HepG2 (cell line): ENCODE measurements around the gene STIM1. TPM values are rescaled to one million over a fixed set of nuclear protein-coding genes. Genes with fewer than 3 reads are reported as not detected.

ENCODE experiments used
- CENPT ChIP-seq: sonication (generic); formaldehyde crosslinking; IDR thresholded peaks from 2 replicates; pipeline ENCODE4 v1.8.0; 2022; ENCODE audit warnings: low read depth, mild to moderate bottlenecking, moderate library complexity, missing genetic modification reagents
- CERS6 ChIP-seq: sonication (generic); formaldehyde crosslinking; IDR thresholded peaks from 2 replicates; pipeline ENCODE4 v1.5.0; 2020; ENCODE audit warnings: missing genetic modification reagents
- ELF3 ChIP-seq: IDR thresholded peaks from 2 replicates; pipeline ENCODE4 v1.6.1; 2016; ENCODE audit warnings: missing genetic modification reagents, missing compliant biosample characterization
- NKX3-1 ChIP-seq: sonication (generic); formaldehyde crosslinking; IDR thresholded peaks from 2 replicates; pipeline ENCODE4 v1.5.0; 2020; ENCODE audit warnings: missing genetic modification reagents
- POLR2A ChIP-seq, 2 experiments: IDR thresholded peaks; 2 replicates each; pipeline ENCODE4 v1.6.1; 2011; ENCODE audit warnings: low read depth in 2 of 2, low read length in 2 of 2, mild to moderate bottlenecking in 1 of 2, moderate library complexity in 1 of 2; ENCODE audit not compliant: insufficient read depth in 1 of 2
- SCMH1 ChIP-seq: sonication (generic); formaldehyde crosslinking; IDR thresholded peaks from 2 replicates; pipeline ENCODE4 v1.9.0; 2021; ENCODE audit warnings: missing genetic modification reagents, mild to moderate bottlenecking, borderline replicate concordance
- ZC3H4 ChIP-seq: sonication (generic); formaldehyde crosslinking; IDR thresholded peaks from 2 replicates; pipeline ENCODE4 v1.4.0; 2020; ENCODE audit warnings: missing genetic modification reagents, borderline replicate concordance
- ZNF263 ChIP-seq: sonication (generic); formaldehyde crosslinking; IDR thresholded peaks from 2 replicates; pipeline ENCODE4 v1.4.0; 2020; ENCODE audit warnings: missing genetic modification reagents
- ZNF572 ChIP-seq: sonication (generic); formaldehyde crosslinking; IDR thresholded peaks from 2 replicates; pipeline ENCODE4 v1.5.1; 2020; ENCODE audit warnings: mild to moderate bottlenecking, missing genetic modification reagents
- ZNF639 ChIP-seq: conservative IDR thresholded peaks from 2 replicates; pipeline ENCODE4 v1.6.1; 2018; ENCODE audit warnings: missing genetic modification reagents
- polyA plus RNA-seq, 8 experiments: library from polyadenylated mRNA; depleted of rRNA in 3 of 8; stranded (reverse) in 7 of 8; unstranded in 1 of 8; fragments of >200 nt; fragmentation: Illumina TruSeq in 4 of 8; extraction: Trizol in 4 of 8; gene quantifications; 2 replicates each; pipeline versions ENCODE4 v1.2.1 to v1.2.3, GENCODE V29; 2011 to 2016; ENCODE audit warnings: low read depth in 4 of 8, missing spikeins in 1 of 8, mixed read lengths in 1 of 8; ENCODE audit not compliant: insufficient read depth in 1 of 8
- total RNA-seq, 5 experiments: library from RNA; depleted of rRNA; stranded (reverse); fragments of >200 nt; fragmentation: Illumina TruSeq; extraction: Trizol; gene quantifications; 2 replicates each; pipeline ENCODE4 v1.2.3, GENCODE V29; 2016; ENCODE audit warnings: low read depth in 1 of 5
- TF ChIP-seq, protein P1 (sequence below): sonication (generic); formaldehyde crosslinking; IDR thresholded peaks from 2 replicates; pipeline ENCODE4 v1.4.0; 2020; ENCODE audit warnings: missing genetic modification reagents, mild to moderate bottlenecking, borderline replicate concordance
- TF ChIP-seq, protein P2 (sequence below): sonication (generic); formaldehyde crosslinking; IDR thresholded peaks from 2 replicates; pipeline ENCODE4 v1.4.0; 2020; ENCODE audit warnings: mild to moderate bottlenecking, missing genetic modification reagents, borderline replicate concordance
- TF ChIP-seq, protein P3 (sequence below): IDR thresholded peaks from 2 replicates; pipeline ENCODE4 v1.6.1; 2016; ENCODE audit warnings: control low read depth
- TF ChIP-seq, protein P4 (sequence below): sonication (generic); formaldehyde crosslinking; IDR thresholded peaks from 2 replicates; pipeline ENCODE4 v1.4.0; 2020; ENCODE audit warnings: missing genetic modification reagents

The STIM1 gene
- total and polyA plus RNA-seq, 2 of the 13 experiments (the other 11 are each of a cell fraction or from before 2014, with no cell fraction given), result 19.2 to 28.5 TPM

DNA sequence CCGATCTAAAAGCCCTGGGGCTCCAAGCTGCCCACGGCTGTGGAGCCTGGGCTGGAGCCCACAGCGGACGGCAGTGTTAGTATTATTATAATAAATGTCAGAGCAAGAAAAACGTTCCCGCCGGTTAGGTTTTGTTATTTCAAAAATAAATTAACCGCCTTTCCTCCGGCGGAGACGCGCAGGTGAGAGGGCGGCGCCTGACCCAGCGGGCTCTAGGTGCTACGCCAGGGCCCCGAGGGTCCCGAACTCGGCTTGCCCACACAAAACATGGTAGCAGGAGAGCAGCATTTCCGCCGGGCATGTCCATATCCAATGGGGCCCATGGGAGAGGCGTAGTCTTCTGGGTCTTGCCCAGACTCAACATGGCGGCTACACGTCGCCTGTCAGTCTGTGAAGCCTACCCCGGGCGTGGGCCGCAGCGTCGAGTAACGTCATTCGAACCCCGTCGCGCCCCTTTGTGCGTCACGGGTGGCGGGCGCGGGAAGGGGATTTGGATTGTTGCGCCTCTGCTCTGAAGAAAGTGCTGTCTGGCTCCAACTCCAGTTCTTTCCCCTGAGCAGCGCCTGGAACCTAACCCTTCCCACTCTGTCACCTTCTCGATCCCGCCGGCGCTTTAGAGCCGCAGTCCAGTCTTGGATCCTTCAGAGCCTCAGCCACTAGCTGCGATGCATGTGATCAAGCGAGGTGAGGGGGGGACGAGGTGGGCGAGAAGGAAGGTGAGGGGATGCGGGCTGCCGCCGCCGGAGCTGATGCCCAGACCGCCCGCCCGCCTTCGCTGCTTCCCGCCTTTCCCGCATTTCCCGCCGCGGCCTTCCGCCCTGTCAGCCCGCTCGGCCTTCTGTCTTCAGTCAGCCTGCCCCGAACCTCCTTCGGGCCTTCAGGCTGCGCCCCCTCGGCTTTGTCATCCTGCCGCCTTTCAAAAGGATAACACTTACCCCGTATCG, 239.2 kb downstream of the STIM1 start, which contains the start of gene RRM1 (continued):
- TF ChIP-seq, protein P1, sequence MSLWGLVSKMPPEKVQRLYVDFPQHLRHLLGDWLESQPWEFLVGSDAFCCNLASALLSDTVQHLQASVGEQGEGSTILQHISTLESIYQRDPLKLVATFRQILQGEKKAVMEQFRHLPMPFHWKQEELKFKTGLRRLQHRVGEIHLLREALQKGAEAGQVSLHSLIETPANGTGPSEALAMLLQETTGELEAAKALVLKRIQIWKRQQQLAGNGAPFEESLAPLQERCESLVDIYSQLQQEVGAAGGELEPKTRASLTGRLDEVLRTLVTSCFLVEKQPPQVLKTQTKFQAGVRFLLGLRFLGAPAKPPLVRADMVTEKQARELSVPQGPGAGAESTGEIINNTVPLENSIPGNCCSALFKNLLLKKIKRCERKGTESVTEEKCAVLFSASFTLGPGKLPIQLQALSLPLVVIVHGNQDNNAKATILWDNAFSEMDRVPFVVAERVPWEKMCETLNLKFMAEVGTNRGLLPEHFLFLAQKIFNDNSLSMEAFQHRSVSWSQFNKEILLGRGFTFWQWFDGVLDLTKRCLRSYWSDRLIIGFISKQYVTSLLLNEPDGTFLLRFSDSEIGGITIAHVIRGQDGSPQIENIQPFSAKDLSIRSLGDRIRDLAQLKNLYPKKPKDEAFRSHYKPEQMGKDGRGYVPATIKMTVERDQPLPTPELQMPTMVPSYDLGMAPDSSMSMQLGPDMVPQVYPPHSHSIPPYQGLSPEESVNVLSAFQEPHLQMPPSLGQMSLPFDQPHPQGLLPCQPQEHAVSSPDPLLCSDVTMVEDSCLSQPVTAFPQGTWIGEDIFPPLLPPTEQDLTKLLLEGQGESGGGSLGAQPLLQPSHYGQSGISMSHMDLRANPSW, result no peak
- TF ChIP-seq POLR2A (IDR thresholded peaks at IDR 0.05; ENCODE audit: insufficient read depth in 1 of 2, low read depth in 2 of 2, low read length in 2 of 2) (peak; percentile 69), ZNF263 (CRISPR knock-in tag) (no peak), SCMH1 (no peak), ELF3 (peak; percentile 87; the same call in 1 of the 2 replicates), ZNF572 (0 out of 2 replicates have a peak, but pooled peaks have one; percentile 64), CERS6 (CRISPR knock-in tag) (no peak), CENPT (CRISPR knock-in tag) (no peak), ZC3H4 (CRISPR knock-in tag) (no peak), ZNF639 (CRISPR knock-in tag) (peak; percentile 81; the same call in 1 of the 2 replicates), NKX3-1 (peak; percentile 76; the same call in 1 of the 2 replicates)
- TF ChIP-seq, protein P2, sequence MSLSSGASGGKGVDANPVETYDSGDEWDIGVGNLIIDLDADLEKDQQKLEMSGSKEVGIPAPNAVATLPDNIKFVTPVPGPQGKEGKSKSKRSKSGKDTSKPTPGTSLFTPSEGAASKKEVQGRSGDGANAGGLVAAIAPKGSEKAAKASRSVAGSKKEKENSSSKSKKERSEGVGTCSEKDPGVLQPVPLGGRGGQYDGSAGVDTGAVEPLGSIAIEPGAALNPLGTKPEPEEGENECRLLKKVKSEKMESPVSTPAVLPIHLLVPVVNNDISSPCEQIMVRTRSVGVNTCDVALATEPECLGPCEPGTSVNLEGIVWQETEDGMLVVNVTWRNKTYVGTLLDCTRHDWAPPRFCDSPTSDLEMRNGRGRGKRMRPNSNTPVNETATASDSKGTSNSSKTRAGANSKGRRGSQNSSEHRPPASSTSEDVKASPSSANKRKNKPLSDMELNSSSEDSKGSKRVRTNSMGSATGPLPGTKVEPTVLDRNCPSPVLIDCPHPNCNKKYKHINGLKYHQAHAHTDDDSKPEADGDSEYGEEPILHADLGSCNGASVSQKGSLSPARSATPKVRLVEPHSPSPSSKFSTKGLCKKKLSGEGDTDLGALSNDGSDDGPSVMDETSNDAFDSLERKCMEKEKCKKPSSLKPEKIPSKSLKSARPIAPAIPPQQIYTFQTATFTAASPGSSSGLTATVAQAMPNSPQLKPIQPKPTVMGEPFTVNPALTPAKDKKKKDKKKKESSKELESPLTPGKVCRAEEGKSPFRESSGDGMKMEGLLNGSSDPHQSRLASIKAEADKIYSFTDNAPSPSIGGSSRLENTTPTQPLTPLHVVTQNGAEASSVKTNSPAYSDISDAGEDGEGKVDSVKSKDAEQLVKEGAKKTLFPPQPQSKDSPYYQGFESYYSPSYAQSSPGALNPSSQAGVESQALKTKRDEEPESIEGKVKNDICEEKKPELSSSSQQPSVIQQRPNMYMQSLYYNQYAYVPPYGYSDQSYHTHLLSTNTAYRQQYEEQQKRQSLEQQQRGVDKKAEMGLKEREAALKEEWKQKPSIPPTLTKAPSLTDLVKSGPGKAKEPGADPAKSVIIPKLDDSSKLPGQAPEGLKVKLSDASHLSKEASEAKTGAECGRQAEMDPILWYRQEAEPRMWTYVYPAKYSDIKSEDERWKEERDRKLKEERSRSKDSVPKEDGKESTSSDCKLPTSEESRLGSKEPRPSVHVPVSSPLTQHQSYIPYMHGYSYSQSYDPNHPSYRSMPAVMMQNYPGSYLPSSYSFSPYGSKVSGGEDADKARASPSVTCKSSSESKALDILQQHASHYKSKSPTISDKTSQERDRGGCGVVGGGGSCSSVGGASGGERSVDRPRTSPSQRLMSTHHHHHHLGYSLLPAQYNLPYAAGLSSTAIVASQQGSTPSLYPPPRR (CRISPR knock-in tag), result 0 out of 2 replicates have a peak, but pooled peaks have one; percentile 28
- TF ChIP-seq, protein P3, sequence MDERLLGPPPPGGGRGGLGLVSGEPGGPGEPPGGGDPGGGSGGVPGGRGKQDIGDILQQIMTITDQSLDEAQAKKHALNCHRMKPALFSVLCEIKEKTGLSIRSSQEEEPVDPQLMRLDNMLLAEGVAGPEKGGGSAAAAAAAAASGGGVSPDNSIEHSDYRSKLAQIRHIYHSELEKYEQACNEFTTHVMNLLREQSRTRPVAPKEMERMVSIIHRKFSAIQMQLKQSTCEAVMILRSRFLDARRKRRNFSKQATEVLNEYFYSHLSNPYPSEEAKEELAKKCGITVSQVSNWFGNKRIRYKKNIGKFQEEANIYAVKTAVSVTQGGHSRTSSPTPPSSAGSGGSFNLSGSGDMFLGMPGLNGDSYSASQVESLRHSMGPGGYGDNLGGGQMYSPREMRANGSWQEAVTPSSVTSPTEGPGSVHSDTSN (CRISPR knock-in tag), result peak; percentile 70; the same call in 1 of the 2 replicates
- TF ChIP-seq, protein P4, sequence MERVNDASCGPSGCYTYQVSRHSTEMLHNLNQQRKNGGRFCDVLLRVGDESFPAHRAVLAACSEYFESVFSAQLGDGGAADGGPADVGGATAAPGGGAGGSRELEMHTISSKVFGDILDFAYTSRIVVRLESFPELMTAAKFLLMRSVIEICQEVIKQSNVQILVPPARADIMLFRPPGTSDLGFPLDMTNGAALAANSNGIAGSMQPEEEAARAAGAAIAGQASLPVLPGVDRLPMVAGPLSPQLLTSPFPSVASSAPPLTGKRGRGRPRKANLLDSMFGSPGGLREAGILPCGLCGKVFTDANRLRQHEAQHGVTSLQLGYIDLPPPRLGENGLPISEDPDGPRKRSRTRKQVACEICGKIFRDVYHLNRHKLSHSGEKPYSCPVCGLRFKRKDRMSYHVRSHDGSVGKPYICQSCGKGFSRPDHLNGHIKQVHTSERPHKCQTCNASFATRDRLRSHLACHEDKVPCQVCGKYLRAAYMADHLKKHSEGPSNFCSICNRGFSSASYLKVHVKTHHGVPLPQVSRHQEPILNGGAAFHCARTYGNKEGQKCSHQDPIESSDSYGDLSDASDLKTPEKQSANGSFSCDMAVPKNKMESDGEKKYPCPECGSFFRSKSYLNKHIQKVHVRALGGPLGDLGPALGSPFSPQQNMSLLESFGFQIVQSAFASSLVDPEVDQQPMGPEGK (CRISPR knock-in tag), result peak; percentile 42
